HG03060 (cell line): ENCODE measurements around the gene AKAP5.

Experiments used
- ATAC-seq: cut with Tn5 transposase; IDR thresholded peaks from one replicate; pipeline ENCODE4 v1.9.1; 2021; ENCODE audit warnings: low read depth, moderate number of reproducible peaks; ENCODE audit not compliant: unreplicated experiment

The AKAP5 gene

DNA sequence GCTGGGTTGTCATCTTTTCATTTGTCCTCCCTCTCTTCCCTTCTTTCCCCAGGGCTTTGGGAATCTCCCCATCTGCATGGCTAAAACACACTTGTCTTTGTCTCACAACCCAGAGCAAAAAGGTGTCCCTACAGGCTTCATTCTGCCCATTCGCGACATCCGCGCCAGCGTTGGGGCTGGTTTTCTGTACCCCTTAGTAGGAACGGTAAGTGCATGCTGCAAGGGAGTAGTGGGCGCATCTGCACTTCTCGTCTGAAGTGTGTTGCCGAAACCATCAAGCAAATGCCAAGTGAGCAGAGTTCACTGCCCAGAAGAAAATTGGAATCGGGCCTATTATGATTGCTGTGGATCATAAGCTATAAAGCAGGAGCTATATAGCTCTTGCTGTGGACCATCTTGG is 10.6 kb upstream of the AKAP5 start:
- ATAC-seq: no peak

DNA sequence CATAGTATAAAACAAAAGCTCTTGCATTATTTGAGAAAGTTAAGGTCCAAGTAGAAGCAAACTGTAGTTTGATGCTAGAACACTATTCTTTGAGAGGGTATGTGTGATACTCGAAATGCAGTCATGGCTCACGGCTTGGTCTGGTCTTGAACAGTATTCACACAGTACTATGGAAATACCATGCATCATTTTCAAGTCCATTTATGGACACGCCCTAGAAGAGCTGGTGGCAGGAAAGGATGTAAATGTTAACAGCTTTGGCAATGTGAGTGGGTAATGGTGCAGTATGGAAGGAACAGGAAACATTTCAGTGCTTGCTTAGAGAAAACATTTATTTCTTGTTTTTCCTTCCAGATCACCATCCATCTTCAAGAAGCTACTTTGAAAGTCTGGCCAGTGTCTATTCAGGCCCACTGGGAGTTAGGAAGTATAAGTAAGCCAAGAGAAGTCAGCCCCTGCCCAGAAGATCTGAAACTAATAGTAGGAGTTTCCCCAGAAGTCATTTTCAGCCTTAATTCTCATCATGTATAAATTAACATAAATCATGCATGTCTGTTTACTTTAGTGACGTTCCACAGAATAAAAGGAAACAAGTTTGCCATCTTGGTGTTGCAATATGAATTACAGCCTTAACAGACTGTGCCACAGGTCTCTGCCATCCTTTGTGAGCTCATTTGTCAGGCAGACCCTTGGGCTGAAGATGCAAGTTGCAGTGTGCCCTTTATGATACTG is 5.7 kb upstream of the AKAP5 start:
- ATAC-seq: no peak

- ATAC-seq: no peak
These were observed 4.1 kb upstream of the AKAP5 start for GRCh38 chr14:64461221-64461620.

DNA sequence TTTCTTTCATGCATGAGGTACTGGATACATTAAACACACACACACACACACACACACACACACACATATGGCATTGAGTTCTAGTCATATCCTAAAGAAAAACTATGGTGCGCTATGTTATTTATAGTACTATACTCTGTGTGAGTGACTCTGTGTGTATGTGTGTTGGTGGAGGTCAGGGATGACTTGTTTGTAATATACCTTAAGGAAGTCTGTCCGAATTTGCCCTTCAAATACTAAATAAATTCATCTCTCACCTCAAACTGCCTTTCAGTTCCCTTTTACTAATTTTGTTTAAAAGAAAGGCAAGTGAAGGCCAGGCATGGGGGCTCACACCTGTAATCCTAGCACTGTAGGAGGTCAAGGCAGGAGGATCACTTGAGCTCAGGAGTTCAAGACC is 2.1 kb upstream of the AKAP5 start:
- ATAC-seq: no peak

- ATAC-seq: no peak
These were observed 1.4 kb upstream of the AKAP5 start for GRCh38 chr14:64463873-64464272.

- ATAC-seq: no peak
These were observed 648 bp upstream of the AKAP5 start for GRCh38 chr14:64464651-64465050.

DNA sequence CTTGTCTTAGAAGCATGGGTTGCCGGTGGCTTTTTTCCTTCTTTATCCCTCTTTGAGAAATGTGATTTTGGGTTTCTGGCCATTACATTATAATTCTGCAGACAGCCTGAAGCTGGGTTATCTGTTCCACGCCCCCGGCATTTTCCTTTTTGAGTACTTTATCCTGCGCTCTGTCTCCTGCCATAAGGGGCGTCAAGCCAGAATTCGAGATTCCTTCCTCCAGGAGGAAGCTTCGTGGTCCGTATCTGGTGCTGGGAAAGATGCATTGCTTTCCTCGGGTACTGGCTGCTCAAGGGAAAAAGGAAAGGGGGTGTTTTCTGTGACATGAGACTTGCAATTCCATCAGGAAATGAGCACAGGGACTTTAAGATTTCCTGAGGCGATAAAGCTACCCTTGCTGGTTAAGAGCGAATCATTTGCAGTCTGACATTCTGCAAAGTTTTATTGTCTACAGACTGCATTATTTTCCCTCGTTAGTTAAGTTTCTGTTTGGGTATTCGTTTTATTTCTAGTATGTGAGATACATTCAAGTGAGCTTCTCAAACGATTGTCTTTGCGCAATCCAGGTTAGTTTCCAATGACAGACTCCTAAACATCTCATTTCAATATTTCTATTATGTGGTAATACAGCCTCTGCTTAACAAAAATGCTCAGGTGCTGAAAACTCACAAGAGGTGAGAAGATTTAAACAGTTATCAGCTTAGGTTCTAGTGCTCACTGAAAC is 694 bp downstream of the AKAP5 start:
- no peak for ATAC-seq

DNA sequence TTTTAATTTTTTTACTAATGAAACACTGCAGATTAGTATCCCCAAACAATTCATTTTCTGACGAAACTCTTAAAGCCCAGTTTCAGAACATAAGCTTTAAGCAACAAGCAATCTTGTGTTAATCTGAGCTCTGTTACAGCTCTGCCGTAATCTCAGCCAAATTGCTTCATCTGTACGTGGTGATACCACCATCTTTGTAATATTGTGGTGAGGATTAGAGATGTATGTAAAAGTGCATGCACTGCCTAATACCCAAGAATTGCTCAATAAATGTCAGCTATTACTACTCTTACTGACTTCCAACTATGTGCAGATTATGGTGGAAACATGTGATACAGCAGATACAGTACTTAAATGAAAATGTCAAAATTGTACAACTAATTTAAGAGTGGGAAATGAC is 1.8 kb downstream of the AKAP5 start:
- ATAC-seq: no peak

DNA sequence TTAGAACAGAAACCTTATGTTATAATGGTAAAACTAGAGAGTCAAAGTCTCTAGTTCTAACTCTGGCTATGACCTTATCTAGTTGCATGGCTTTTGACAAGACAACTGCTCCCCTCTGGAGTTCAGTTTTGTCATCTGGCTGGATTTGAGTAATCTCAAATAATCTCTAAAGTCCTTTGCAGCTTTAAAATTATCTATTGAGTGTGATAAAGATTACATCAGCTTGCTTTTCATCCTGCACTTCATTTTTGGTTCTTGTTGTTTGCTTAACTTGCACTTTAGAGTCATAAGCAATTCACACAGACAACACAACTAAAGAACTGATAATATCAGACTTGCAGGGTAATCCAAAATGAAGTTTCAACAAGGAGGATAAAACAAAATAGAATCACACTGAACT is 2.3 kb downstream of the AKAP5 start:
- no peak for ATAC-seq

GRCh38 chr14:64468451-64468850 is 3.2 kb downstream of the AKAP5 start:
- no peak for ATAC-seq

DNA sequence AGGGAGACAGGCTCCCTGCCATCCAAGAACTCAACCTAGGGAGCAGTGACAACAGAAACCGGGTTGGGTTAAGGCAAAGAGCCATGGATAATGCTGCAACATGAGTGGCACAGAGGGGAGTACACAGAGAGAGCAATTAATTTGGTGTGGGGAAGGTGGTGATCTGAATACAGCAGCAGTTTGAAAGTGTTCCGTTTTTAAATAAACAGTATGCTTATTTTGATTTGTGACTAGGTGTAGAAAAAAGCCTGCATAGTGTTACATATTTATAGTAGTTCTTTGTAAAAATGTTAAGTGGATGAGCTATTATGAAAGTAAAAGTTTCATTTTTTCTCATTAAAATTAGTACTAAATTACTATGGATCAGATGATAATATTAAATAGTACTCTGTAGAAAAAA is 8.7 kb downstream of the AKAP5 start:
- no peak for ATAC-seq

GRCh38 chr14:64474698-64475097 is 9.4 kb downstream of the AKAP5 start:
- ATAC-seq: no peak

- ATAC-seq: no peak
These were observed 10.4 kb downstream of the AKAP5 start for GRCh38 chr14:64475585-64476273.

DNA sequence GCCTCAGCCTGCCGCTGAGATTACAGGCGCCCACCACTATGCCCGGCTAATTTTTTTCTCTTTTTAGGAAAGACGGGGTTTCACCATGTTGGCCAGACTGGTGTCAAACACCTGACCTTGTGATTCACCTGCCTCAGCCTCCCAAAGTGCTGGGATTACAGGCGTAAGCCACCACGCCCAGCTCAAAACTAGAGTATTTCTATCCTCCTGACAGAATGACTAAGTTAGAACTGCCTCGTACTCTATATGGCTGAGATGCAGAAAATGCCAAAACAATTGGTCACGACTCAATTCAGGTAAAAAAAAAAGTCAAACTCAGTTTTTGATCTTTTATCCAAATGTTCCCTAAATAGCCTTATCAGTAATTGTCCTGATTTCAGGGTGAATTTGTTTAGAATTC is 11.1 kb downstream of the AKAP5 start:
- ATAC-seq: no peak

- no peak for ATAC-seq
These were observed 13.4 kb downstream of the AKAP5 start for GRCh38 chr14:64478634-64479250.

- ATAC-seq: no peak
These were observed 23.3 kb downstream of the AKAP5 start for GRCh38 chr14:64488590-64489099.

GRCh38 chr14:64491637-64492036 is 26.3 kb downstream of the AKAP5 start:
- ATAC-seq: no peak

- no peak for ATAC-seq
These were observed 28.2 kb downstream of the AKAP5 start for GRCh38 chr14:64493455-64493854.

- no peak for ATAC-seq
These were observed 30.0 kb downstream of the AKAP5 start for GRCh38 chr14:64495252-64495651.

- ATAC-seq: no peak
These were observed 31.5 kb downstream of the AKAP5 start for GRCh38 chr14:64496764-64497163.

DNA sequence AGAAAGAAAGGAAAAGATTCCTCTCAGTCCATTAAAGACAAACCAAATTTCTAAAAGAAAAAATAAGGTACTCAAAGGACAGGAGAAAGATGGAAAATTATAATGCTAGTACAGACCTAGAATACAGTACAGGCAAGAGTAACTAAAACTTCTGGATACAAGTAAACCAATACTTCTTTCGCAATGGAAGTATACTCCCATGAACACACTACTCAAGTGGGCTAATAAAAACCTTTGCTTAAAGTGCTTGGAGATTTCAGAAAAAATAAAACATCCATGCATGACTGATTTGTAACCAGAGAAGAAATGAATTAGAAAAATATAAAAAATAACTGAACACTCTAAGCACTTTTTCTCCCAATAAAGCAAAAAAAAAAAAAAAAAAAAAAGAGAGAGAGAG is 34.8 kb downstream of the AKAP5 start:
- no peak for ATAC-seq
